HG03097 (cell line): Measurements from ENCODE around the gene RETREG1.
A peak's percentile ranks its signal among the peaks of the same experiment; 100 is the strongest.
"Not testable (repeated sequence)": the region's sequence is repeated elsewhere in the genome, so short reads cannot be mapped to it uniquely, and the experiment has no call there.

Source experiments
- ATAC-seq: cut with Tn5 transposase; IDR thresholded peaks from one replicate; pipeline ENCODE4 v1.9.1; 2021; ENCODE audit not compliant: unreplicated experiment, low FRiP score

RETREG1 gene, protein sequence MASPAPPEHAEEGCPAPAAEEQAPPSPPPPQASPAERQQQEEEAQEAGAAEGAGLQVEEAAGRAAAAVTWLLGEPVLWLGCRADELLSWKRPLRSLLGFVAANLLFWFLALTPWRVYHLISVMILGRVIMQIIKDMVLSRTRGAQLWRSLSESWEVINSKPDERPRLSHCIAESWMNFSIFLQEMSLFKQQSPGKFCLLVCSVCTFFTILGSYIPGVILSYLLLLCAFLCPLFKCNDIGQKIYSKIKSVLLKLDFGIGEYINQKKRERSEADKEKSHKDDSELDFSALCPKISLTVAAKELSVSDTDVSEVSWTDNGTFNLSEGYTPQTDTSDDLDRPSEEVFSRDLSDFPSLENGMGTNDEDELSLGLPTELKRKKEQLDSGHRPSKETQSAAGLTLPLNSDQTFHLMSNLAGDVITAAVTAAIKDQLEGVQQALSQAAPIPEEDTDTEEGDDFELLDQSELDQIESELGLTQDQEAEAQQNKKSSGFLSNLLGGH

DNA sequence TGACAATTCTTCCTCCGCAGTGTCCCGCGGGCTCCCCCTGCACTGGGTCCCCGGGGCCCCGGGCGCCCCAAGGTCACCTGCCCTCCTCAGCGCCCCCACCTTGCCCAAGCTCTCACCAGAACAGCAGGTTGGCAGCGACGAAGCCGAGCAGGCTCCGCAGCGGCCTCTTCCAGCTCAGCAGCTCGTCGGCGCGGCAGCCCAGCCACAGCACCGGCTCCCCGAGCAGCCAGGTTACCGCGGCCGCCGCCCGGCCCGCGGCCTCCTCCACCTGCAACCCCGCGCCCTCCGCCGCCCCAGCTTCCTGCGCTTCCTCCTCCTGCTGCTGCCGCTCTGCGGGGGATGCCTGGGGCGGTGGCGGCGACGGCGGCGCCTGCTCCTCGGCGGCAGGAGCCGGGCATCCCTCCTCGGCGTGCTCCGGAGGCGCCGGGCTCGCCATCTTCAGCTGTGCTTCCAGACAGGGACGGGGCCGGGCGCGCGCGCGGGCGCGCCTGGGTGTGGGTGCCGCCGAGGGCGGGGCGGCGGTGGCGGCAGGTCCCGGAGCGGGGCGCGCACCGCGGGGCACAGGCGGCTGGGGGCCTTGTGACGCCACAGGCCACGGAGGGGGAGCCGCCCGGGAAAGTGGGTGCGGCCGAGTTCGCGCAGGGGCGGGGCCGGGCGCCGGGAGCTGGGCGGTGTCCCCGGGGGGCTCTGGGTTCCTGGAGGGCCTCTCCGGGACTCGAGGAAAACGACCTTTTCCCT, at the start of gene RETREG1:
TSS of gene RETREG1 (minus strand) at position 462 of the 738 bp plus-strand sequence. CDS start at position 436, 26 bp downstream.
- ATAC-seq: peak; percentile 53

GRCh38 chr5:16666130-16666882, 49.5 kb upstream of the RETREG1 start:
- no peak for ATAC-seq

DNA sequence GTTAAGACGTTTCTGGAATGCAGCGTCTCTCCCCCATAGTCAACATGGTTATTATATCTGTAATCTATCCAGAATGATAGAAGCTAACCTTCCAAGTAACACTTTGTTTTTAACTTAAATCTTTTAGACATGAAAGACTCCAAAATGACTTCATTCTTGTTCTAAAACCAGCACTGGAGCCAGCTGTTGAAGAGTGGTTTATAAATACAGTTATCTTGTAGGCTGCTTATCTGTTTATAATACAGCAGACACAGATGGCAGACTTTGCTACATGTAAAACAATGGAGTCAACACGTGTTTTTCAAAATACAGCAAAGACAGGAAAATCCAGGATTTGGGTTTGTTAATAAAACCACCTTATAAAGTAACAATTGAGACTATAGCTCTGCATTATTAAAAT, 48.8 kb upstream of the RETREG1 start:
- no peak for ATAC-seq

DNA sequence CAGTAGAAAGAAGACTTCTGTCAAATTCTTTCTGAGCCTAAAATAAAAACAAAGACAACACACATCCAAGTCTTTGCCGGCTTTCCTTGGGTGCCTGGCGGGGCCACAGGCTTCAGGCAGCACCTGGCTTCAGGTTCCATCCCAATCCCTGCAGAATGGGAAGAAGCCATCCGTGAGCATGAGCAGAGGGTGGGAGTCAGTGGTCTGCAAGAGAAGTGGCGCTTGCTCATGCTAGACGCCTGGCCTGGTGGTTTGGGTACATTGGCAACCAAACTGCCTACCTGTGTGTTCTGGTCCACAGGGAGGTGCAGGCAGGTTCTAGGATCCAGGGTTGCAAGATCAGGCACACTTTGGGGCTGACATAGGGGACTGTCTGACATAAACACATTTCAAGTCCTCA, 47.6 kb upstream of the RETREG1 start:
- no peak for ATAC-seq

DNA sequence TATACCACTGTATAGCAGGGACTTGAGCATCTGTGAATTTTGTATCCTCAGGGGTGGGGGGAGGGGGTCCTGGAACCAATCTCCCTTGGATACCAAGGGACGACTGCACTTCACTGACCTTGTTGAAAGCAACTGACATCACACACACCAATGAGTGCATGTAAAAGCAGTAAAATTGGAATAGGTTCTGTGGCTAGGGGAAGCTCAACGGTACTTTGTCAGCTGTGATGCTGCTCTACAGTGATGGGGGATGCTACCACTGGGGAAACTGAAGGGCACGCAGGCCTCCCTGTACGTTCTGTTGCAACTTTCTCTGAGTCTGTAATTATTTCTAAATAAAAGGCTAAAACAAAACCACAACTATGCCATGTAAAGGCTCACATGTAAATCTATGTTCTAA, 47.0 kb upstream of the RETREG1 start:
- no peak for ATAC-seq

- ATAC-seq: no peak
These were observed 44.9 kb upstream of the RETREG1 start for GRCh38 chr5:16661713-16662112.

- no peak for ATAC-seq
These were observed 44.2 kb upstream of the RETREG1 start for GRCh38 chr5:16660982-16661381.

DNA sequence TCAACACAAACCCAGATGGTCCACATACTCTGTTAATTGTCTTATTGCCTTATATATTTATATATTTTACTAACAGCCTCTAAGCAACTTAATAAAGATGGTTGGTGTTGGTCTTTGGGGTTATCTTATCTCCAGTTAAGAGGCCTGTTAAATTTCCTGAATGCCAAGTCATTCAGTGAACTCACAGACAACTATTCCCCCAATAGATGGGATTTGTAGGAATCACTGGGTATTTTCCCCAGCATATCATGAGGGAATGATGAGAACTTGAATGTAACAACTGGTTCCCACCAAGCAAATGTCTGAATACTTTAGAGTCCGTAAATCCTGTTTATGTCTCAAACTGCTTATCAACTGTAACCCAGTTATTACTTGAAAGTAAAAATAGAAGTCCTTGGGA, 42.7 kb upstream of the RETREG1 start:
- no peak for ATAC-seq

- ATAC-seq: no peak
These were observed 39.9 kb upstream of the RETREG1 start for GRCh38 chr5:16656561-16657191.

GRCh38 chr5:16654647-16655334, 38.0 kb upstream of the RETREG1 start:
- ATAC-seq: no peak

GRCh38 chr5:16648739-16649138, 31.9 kb upstream of the RETREG1 start:
- ATAC-seq: not testable (repeated sequence)

GRCh38 chr5:16644301-16644889, 27.6 kb upstream of the RETREG1 start:
- no peak for ATAC-seq

- ATAC-seq: no peak
These were observed 26.1 kb upstream of the RETREG1 start for GRCh38 chr5:16642867-16643266.

DNA sequence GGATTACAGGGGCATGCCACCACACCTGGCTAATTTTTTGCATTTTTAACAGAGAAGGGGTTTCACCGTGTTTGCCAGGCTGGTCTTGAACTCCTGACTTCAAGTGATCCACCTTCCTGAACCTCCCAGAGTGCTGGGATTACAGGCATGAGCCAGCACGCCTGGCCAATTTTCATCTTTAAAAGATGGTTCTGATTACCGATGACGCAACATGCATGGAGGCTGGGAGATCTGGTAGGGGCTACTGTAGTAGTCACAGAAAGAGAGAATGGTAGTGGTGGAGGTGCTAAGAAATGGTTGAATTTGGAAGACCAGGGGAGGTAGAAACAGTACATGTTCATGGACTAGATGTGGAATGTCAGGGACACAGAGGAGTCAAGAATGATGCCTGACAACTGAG, 22.4 kb upstream of the RETREG1 start:
- ATAC-seq: no peak

- no peak for ATAC-seq
These were observed 11.6 kb upstream of the RETREG1 start for GRCh38 chr5:16628376-16628775.

- peak; percentile 83 for ATAC-seq
These were observed 10.0 kb upstream of the RETREG1 start for GRCh38 chr5:16626696-16627264.

- no peak for ATAC-seq
These were observed 8.3 kb upstream of the RETREG1 start for GRCh38 chr5:16625096-16625495.

DNA sequence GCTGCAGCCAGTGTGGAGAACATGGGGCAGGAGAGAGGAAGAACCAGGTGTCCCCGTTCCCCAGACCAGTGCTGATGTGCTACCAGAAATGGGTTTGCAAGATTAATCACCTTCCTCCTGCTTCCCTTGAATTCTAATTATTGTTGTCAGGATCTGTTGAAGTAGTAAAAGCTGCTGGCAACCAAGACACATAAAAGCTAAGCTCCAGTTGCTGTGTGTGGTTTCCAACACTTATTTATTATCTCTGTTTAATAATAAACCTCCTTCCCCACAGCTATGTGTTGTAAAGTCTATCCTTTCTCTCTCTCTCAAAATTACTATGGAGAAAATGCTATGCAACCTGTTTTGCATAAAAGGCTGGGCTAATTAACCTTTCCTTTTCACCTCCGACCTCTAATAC, 2.3 kb upstream of the RETREG1 start:
- ATAC-seq: peak; percentile 38
